ENCODE data around the gene DST.
"Not testable (repeated sequence)": the region's sequence is repeated elsewhere in the genome, so short reads cannot be mapped to it uniquely, and the experiment has no call there.

The DST gene

GRCh38 chr6:56507517-56507916 lies 135.2 kb downstream of the DST start:
- no peak for TF ChIP-seq CTCF (IDR thresholded peaks at IDR 0.05; ENCODE audit: control extremely low read depth, extremely low read depth, low read depth, missing control alignments)
- no peak for DNase-seq (ENCODE audit: extremely low spot score)
- CTCF ChIA-PET = interaction anchor here (1.9 kb wide), 1 partner anchor 10 kb away, joined by 8 read pairs; no protein-coding TSS in a partner anchor
- POLR2A ChIA-PET = no interaction called here

GRCh38 chr6:56505512-56506260 lies 137.0 kb downstream of the DST start:
- POLR2A ChIA-PET = no interaction called here
- no peak for TF ChIP-seq CTCF (IDR thresholded peaks at IDR 0.05; ENCODE audit: control extremely low read depth, extremely low read depth, low read depth, missing control alignments)
- no peak for DNase-seq (ENCODE audit: extremely low spot score)
- CTCF ChIA-PET = interaction anchor here (1.3 kb wide), 1 partner anchor 37 kb away, joined by 4 read pairs; no protein-coding TSS in a partner anchor

GRCh38 chr6:56501993-56502392 lies 140.7 kb downstream of the DST start:
- no peak for DNase-seq (ENCODE audit: extremely low spot score)
- CTCF ChIA-PET = no interaction called here
- POLR2A ChIA-PET = no interaction called here
- TF ChIP-seq CTCF (IDR thresholded peaks at IDR 0.05; ENCODE audit: control extremely low read depth, extremely low read depth, low read depth, missing control alignments) = no peak

- no peak for TF ChIP-seq CTCF (IDR thresholded peaks at IDR 0.05; ENCODE audit: control extremely low read depth, extremely low read depth, low read depth, missing control alignments)
- POLR2A ChIA-PET = no interaction called here
- CTCF ChIA-PET = interaction anchor here (3.1 kb wide), 1 partner anchor 10 kb away, joined by 8 read pairs; no protein-coding TSS in a partner anchor
- DNase-seq (ENCODE audit: extremely low spot score) = no peak
These were observed 143.6 kb downstream of the DST start for GRCh38 chr6:56499095-56499494.

GRCh38 chr6:56497691-56498090 lies 145.0 kb downstream of the DST start:
- no peak for DNase-seq (ENCODE audit: extremely low spot score)
- ChIA-PET CTCF (no interaction called here), POLR2A (no interaction called here)
- no peak for TF ChIP-seq CTCF (IDR thresholded peaks at IDR 0.05; ENCODE audit: control extremely low read depth, extremely low read depth, low read depth, missing control alignments)

- ChIA-PET POLR2A (no interaction called here), CTCF (no interaction called here)
- DNase-seq (ENCODE audit: extremely low spot score) = no peak
- no peak for TF ChIP-seq CTCF (IDR thresholded peaks at IDR 0.05; ENCODE audit: control extremely low read depth, extremely low read depth, low read depth, missing control alignments)
These were observed 145.4 kb downstream of the DST start for GRCh38 chr6:56497240-56497639.

GRCh38 chr6:56496650-56497049 lies 146.0 kb downstream of the DST start:
- POLR2A ChIA-PET; DNase-seq (ENCODE audit: extremely low spot score); CTCF ChIA-PET: not testable (repeated sequence)
